GM21447 (cell line): ENCODE results near the gene MAGEA3.
"Not testable (repeated sequence)": the region's sequence is repeated elsewhere in the genome, so short reads cannot be mapped to it uniquely, and the experiment has no call there.

Experiments
- ATAC-seq: cut with Tn5 transposase; IDR thresholded peaks from one replicate; pipeline ENCODE4 v1.9.1; 2021; ENCODE audit not compliant: unreplicated experiment

Gene MAGEA3

DNA sequence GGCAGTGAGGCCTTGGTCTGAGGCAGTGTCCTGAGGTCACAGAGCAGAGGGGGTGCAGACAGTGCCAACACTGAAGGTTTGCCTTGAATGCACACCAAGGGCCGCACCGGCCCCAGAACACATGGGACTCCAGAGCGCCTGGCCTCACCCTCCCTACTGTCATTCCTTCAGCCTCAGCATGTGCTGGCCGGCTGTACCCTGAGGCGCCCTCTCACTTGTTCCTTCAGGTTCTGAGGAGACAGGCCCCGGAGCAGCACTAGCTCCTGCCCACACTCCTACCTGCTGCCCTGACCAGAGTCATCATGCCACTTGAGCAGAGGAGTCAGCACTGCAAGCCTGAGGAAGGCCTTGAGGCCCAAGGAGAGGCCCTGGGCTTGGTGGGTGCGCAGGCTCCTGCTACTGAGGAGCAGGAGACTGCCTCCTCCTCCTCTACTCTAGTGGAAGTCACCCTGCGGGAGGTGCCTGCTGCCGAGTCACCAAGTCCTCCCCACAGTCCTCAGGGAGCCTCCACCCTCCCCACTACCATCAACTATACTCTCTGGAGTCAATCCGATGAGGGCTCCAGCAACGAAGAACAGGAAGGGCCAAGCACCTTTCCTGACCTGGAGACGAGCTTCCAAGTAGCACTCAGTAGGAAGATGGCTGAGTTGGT is 37.4 kb downstream of the MAGEA3 start:
- ATAC-seq, result no peak

DNA sequence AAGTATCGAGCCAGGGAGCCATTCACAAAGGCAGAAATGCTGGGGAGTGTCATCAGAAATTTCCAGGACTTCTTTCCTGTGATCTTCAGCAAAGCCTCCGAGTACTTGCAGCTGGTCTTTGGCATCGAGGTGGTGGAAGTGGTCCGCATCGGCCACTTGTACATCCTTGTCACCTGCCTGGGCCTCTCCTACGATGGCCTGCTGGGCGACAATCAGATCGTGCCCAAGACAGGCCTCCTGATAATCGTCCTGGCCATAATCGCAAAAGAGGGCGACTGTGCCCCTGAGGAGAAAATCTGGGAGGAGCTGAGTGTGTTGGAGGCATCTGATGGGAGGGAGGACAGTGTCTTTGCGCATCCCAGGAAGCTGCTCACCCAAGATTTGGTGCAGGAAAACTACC is 37.9 kb downstream of the MAGEA3 start:
- ATAC-seq, result not testable (repeated sequence)

DNA sequence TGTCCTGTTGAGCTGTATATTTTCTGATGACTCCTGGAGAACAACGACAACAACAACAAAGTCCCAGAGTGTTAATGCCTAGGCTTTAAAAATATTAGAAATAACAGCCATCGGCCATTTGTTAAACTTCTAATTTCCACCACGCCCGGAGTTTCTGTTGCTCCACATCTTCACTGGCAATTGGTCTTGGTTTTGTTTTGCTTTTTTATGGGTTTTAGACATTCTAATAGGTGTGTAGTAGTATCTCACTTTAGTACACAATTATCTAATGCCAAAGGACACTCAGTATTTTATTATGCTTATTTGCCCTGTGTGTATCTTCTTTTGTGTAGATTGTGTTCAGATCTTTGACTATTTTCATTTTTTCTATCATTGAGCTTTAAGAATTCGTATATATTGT is 40.0 kb downstream of the MAGEA3 start:
- ATAC-seq, result no peak
